RWPE1 (cell line): ENCODE results near the gene SMARCA4.

Source experiments
- CTCF ChIA-PET: fragments of 350-600 bp; sonication (Branson Sonifier 250); formaldehyde crosslinking; extraction: SDS; loops from one replicate; lab custom pipeline; 2021; lab: Yijun Ruan, JAX
- POLR2A ChIA-PET: fragments of 400-600 bp; formaldehyde crosslinking; extraction: SDS; loops from one replicate; lab custom pipeline; 2020; ENCODE audit warnings: antibody characterized with exemption; ENCODE audit not compliant: low non-redundant PET; lab: Yijun Ruan, JAX
- DNase-seq: peaks from one replicate; pipeline ENCODE4 v3.0.0; 2012; ENCODE audit warnings: low spot score
- H3K27ac ChIP-seq: fragments of 450-650 bp; 2 replicates; pipeline ENCODE4 v1.5.1; 2017
- TF ChIP-seq, protein P1 (sequence below): fragments of 450-650 bp; conservative IDR thresholded peaks from 2 replicates; pipeline ENCODE4 v1.5.1; 2017; ENCODE audit warnings: low read depth, mild to moderate bottlenecking

Gene SMARCA4

DNA sequence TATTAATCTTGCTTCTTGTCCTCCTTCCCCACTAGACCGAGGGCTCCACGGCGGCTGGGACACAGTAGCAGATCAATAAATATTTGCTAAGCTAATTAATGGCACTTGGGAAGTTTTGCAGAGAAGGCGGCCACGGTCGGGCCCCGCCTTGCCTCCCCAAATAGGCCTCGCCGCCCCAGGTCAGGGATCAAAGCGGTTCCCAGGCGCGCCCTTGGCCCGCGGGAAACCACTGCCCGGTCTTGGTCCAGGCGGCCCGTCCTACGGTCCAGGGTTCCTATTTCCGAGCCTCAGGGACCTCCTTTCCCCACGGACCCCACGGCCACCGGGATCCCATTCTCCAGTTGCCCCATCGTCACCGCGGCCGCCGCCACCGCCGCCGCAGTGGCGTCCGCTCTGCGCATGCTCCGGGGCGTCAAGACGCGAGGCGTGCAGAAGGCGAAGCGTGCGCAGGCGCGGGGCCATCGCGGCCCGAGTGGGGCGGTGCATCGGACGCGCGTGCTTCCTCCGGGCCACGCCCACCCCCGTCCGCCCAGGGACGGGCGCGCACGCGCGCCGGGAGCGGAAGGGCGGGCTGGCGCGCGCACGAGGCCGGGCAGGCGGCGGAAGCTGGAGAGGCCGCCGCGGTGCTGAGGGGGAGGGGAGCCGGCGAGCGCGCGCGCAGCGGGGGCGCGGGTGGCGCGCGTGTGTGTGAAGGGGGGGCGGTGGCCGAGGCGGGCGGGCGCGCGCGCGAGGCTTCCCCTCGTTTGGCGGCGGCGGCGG is at the start of gene SMARCA4:
SMARCA4 (plus strand) TSS at position 717 of the 759 bp plus-strand sequence. CDS start 23,122 bp downstream, outside the sequence.
- peak; percentile 99 for DNase-seq
- TF ChIP-seq, protein P1, sequence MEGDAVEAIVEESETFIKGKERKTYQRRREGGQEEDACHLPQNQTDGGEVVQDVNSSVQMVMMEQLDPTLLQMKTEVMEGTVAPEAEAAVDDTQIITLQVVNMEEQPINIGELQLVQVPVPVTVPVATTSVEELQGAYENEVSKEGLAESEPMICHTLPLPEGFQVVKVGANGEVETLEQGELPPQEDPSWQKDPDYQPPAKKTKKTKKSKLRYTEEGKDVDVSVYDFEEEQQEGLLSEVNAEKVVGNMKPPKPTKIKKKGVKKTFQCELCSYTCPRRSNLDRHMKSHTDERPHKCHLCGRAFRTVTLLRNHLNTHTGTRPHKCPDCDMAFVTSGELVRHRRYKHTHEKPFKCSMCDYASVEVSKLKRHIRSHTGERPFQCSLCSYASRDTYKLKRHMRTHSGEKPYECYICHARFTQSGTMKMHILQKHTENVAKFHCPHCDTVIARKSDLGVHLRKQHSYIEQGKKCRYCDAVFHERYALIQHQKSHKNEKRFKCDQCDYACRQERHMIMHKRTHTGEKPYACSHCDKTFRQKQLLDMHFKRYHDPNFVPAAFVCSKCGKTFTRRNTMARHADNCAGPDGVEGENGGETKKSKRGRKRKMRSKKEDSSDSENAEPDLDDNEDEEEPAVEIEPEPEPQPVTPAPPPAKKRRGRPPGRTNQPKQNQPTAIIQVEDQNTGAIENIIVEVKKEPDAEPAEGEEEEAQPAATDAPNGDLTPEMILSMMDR = no peak
- peak within 1 kb of the TSS; percentile 90 for H3K27ac ChIP-seq
- POLR2A ChIA-PET = interaction anchor here (0.5 to 0.8 kb wide), 2 partner anchors 12 to 15 kb away, joined by 3 to 7 read pairs; no protein-coding TSS in a partner anchor
- CTCF ChIA-PET = interaction anchor here (0.7 to 2.9 kb wide), 3 partner anchors 19 to 44 kb away, joined by 3 to 10 read pairs (median 5); no protein-coding TSS in a partner anchor

GRCh38 chr19:10911579-10912363 is 49.1 kb upstream of the SMARCA4 start:
- CTCF ChIA-PET = interaction anchor here (0.6 kb wide), 1 partner anchor 195 kb away, joined by 6 read pairs; no protein-coding TSS in a partner anchor
- TF ChIP-seq, protein P1 = no peak
- no peak for DNase-seq
- POLR2A ChIA-PET = no interaction called here
- peak overlapping the region; percentile 50 for H3K27ac ChIP-seq

- 0 out of 2 replicates have a peak overlapping the region, but pooled peaks have one; percentile 94 for H3K27ac ChIP-seq
- CTCF ChIA-PET = interaction anchor here (0.6 to 1.1 kb wide), 2 partner anchors 48 to 196 kb away, joined by 4 to 6 read pairs; no protein-coding TSS in a partner anchor
- TF ChIP-seq, protein P1 = no peak
- DNase-seq = no peak
- POLR2A ChIA-PET = no interaction called here
Observed at GRCh38 chr19:10912619-10913018, 48.2 kb upstream of the SMARCA4 start.

DNA sequence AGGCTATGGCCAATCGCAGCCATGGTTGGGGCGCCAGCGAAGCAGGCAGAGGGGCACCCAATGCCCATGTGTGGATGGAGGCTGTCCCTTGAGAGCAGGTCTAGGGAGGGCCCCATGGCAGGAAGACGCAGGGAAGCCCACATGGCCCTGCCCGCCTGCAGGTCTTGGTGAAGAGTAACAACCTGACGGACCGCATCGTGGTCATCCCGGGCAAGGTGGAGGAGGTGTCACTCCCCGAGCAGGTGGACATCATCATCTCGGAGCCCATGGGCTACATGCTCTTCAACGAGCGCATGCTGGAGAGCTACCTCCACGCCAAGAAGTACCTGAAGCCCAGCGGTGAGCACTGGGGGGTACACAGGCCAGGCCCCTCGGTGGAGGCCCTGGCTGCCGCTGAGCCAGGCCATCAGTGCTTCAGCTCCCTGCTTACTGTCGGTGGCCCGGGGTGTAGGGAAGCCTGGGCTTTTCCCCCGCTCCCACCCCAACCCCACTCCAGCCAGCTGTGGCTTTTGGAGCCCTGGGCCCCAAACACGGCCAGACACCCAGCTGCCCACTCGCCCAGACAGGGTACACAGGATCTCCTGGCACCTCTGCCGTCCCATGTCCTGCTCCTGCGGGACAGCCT is 47.0 kb upstream of the SMARCA4 start:
- DNase-seq = no peak
- peak overlapping the region; percentile 94 for H3K27ac ChIP-seq
- CTCF ChIA-PET = interaction anchor here (0.6 kb wide), 2 partner anchors 27 to 437 kb away, joined by 3 to 6 read pairs; no protein-coding TSS in a partner anchor
- POLR2A ChIA-PET = no interaction called here
- TF ChIP-seq, protein P1 = no peak

DNA sequence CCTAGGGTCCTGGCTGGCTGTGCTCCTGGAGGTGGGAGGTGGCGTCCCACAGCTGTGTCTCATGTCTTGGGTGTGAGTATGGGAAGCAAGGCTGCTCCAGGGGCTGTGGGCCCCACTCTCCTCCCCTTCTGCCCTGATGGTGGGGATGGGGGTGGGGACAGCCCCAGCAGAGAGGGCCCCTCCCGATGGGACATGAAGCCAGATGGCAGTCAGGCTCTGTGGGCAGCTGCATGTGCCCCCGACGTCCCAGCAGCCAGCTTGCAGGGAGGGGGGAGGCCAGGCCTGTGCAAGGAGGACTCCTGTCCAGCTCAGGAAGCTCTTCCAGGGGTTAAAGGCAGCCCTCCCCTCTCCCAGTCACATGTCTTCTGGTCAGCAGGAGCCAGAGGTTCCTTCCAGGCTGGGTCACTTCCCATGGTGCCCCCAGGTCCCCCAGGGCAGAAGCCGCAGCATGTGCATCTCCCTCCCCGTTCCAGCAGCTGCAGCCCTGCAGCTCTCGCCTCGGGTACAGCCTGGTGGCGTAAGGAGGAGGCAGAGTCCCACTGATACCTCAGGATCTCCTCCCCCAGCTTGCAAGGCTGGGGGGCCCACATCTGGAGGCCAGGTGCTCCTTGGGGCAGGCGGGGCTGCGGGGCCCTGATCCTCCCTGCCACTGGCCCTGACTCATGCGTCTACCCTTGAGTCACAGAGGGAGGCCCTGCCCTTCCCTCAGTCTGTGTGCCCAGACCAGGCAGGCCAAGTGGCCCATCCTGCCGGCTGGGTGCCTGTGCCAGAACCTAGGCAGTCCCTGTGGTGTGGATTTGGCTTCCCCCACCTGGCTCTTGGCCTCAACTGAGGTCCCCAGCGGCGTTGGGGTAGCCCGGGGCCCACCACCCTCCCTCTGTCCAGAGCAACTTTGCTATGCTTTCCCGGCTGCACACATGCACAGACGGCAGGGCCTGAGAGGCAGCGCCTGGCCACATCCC is 45.4 kb upstream of the SMARCA4 start:
- TF ChIP-seq, protein P1 = no peak; the same call in 1 of the 2 replicates
- POLR2A ChIA-PET = no interaction called here
- CTCF ChIA-PET = interaction anchor here (0.7 to 1.7 kb wide), 2 partner anchors 44 to 54 kb away, joined by 3 to 7 read pairs; partner anchors contain the start of gene CARM1
- H3K27ac ChIP-seq = peak overlapping the region; percentile 94
- peak; percentile 80 for DNase-seq
